ENCODE measurements around the gene PI4K2A.
A peak's percentile ranks its signal among the peaks of the same experiment; 100 is the strongest.

DNA sequence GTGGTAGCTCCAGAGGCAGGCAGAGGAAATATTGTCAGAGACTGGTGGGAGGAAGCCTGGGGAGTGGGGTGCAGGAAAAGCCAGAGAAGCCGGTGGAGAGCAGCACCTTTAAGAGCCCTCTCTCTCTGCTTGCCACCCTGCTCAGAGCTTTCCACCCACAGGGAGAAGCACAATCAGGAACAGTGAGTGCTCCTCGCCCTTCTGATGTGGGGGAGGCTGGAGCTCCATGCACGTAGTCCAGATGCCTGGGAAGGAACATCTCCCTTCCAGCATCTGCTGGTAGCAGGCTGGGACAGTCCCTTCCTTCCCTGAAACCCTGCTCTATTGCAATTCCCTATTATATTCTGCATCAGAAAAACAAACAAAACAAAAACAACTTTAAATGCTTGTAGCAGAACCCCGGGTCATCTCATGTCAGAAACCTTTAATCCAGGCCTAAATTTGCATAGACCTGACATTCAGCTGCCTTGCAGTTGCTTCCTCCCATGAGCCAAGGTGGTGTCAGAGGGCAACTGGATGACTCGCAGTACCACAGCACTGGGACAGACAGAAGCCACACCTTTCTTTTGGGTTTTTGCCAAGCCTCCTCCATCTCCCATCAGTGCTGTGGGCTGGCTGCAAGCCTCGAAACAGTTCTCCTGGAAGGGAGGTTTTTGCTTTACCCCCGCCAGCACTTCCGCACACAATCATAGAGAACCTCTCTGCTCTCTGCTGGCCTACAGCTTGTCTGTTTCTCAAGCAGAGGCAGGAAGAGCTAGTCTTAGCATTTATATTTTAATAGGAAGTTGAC lies 33.5 kb downstream of the PI4K2A start:
- TF ChIP-seq FIP1L1 (IDR thresholded peaks at IDR 0.05; ENCODE audit: borderline replicate concordance, insufficient read depth, low read depth, low read length) = no peak
- no peak for TF ChIP-seq TAF1 (CRISPR knock-in tag; IDR thresholded peaks at IDR 0.05)
- TF ChIP-seq POLR2AphosphoS5 (IDR thresholded peaks at IDR 0.05; ENCODE audit: low read depth, low read length) = 0 out of 2 replicates have a peak, but pooled peaks have one; percentile 7
- no peak for TF ChIP-seq SETDB1 (CRISPR knock-in tag; IDR thresholded peaks at IDR 0.05; ENCODE audit: borderline replicate concordance)
- no peak for TF ChIP-seq JUN (CRISPR knock-in tag; IDR thresholded peaks at IDR 0.05)
